ENCODE results near the gene ING5. TPM values are rescaled to one million over a fixed set of nuclear protein-coding genes. Genes with fewer than 3 reads are reported as not detected.
A peak's percentile ranks its signal among the peaks of the same experiment; 100 is the strongest.

ING5 gene
- 12.7 and 29.4 TPM in 2 replicates for total RNA-seq (2012; rRNA removed)

GRCh38 chr2:241701399-241702154, at the start of gene ING5:
ING5 (plus strand) TSS chr2:241702039; CDS start chr2:241702066, 27 bp downstream.
- Histone ChIP-seq H3K4me1 (ENCODE audit: control insufficient read depth, insufficient read depth, low read length) (peaks cover 7% of the 10 kb centered on the region), H3K27me3 (ENCODE audit: control insufficient read depth, insufficient read depth, low read length) (no peaks in the 10 kb centered on the region), H3K4me3 (ENCODE audit: low read length) (peak within 1 kb of the TSS; percentile 98), H3K4me2 (ENCODE audit: low read length) (peak within 1 kb of the TSS; percentile 100), H3K9ac (ENCODE audit: low read depth, low read length) (peak within 1 kb of the TSS; percentile 93), H3K36me3 (ENCODE audit: insufficient read depth, low read length) (peaks cover 18% of the 10 kb centered on the region), H3K9me3 (replicated peaks; ENCODE audit: low read length) (no peaks in the 10 kb centered on the region)

GRCh38 chr2:241652142-241652541, 49.7 kb upstream of the ING5 start:
- Histone ChIP-seq H3K4me2 (ENCODE audit: low read length) (no peak overlapping the region), H3K9me3 (replicated peaks; ENCODE audit: low read length) (no peaks in the 10 kb centered on the region), H3K27me3 (ENCODE audit: control insufficient read depth, insufficient read depth, low read length) (no peaks in the 10 kb centered on the region), H3K36me3 (ENCODE audit: insufficient read depth, low read length) (peaks cover 48% of the 10 kb centered on the region), H3K9ac (ENCODE audit: low read depth, low read length) (no peak overlapping the region), H3K4me1 (ENCODE audit: control insufficient read depth, insufficient read depth, low read length) (peaks cover under 1% of the 10 kb centered on the region), H3K4me3 (ENCODE audit: low read length) (no peak overlapping the region)

- Histone ChIP-seq H3K4me3 (ENCODE audit: low read length) (no peak overlapping the region), H3K9me3 (replicated peaks; ENCODE audit: low read length) (no peaks in the 10 kb centered on the region), H3K9ac (ENCODE audit: low read depth, low read length) (no peak overlapping the region), H3K4me2 (ENCODE audit: low read length) (no peak overlapping the region), H3K36me3 (ENCODE audit: insufficient read depth, low read length) (peaks cover 48% of the 10 kb centered on the region), H3K27me3 (ENCODE audit: control insufficient read depth, insufficient read depth, low read length) (no peaks in the 10 kb centered on the region), H3K4me1 (ENCODE audit: control insufficient read depth, insufficient read depth, low read length) (no peaks in the 10 kb centered on the region)
These were observed 49.1 kb upstream of the ING5 start for GRCh38 chr2:241652722-241653121.

GRCh38 chr2:241653210-241653750, 48.6 kb upstream of the ING5 start:
- no peaks in the 10 kb centered on the region for H3K9me3 ChIP-seq (replicated peaks; ENCODE audit: low read length)
- no peaks in the 10 kb centered on the region for H3K27me3 ChIP-seq (ENCODE audit: control insufficient read depth, insufficient read depth, low read length)
- no peak overlapping the region for H3K4me2 ChIP-seq (ENCODE audit: low read length)
- no peak overlapping the region for H3K9ac ChIP-seq (ENCODE audit: low read depth, low read length)
- H3K4me3 ChIP-seq (ENCODE audit: low read length): no peak overlapping the region
- H3K36me3 ChIP-seq (ENCODE audit: insufficient read depth, low read length): peaks cover 48% of the 10 kb centered on the region
- H3K4me1 ChIP-seq (ENCODE audit: control insufficient read depth, insufficient read depth, low read length): no peaks in the 10 kb centered on the region

- Histone ChIP-seq H3K9ac (ENCODE audit: low read depth, low read length) (no peak overlapping the region), H3K4me2 (ENCODE audit: low read length) (no peak overlapping the region), H3K4me1 (ENCODE audit: control insufficient read depth, insufficient read depth, low read length) (no peaks in the 10 kb centered on the region), H3K36me3 (ENCODE audit: insufficient read depth, low read length) (peaks cover 59% of the 10 kb centered on the region), H3K9me3 (replicated peaks; ENCODE audit: low read length) (no peaks in the 10 kb centered on the region), H3K4me3 (ENCODE audit: low read length) (no peak overlapping the region), H3K27me3 (ENCODE audit: control insufficient read depth, insufficient read depth, low read length) (no peaks in the 10 kb centered on the region)
These were observed 47.3 kb upstream of the ING5 start for GRCh38 chr2:241654551-241654950.

GRCh38 chr2:241655516-241656189, 46.2 kb upstream of the ING5 start:
- Histone ChIP-seq H3K4me3 (ENCODE audit: low read length) (no peak overlapping the region), H3K9me3 (replicated peaks; ENCODE audit: low read length) (no peaks in the 10 kb centered on the region), H3K9ac (ENCODE audit: low read depth, low read length) (no peak overlapping the region), H3K4me2 (ENCODE audit: low read length) (no peak overlapping the region), H3K27me3 (ENCODE audit: control insufficient read depth, insufficient read depth, low read length) (no peaks in the 10 kb centered on the region), H3K4me1 (ENCODE audit: control insufficient read depth, insufficient read depth, low read length) (no peaks in the 10 kb centered on the region), H3K36me3 (ENCODE audit: insufficient read depth, low read length) (peaks cover 69% of the 10 kb centered on the region)

- peaks cover 71% of the 10 kb centered on the region for H3K36me3 ChIP-seq (ENCODE audit: insufficient read depth, low read length)
- H3K4me2 ChIP-seq (ENCODE audit: low read length): no peak overlapping the region
- H3K27me3 ChIP-seq (ENCODE audit: control insufficient read depth, insufficient read depth, low read length): no peaks in the 10 kb centered on the region
- no peaks in the 10 kb centered on the region for H3K9me3 ChIP-seq (replicated peaks; ENCODE audit: low read length)
- H3K4me3 ChIP-seq (ENCODE audit: low read length): no peak overlapping the region
- H3K4me1 ChIP-seq (ENCODE audit: control insufficient read depth, insufficient read depth, low read length): no peaks in the 10 kb centered on the region
- H3K9ac ChIP-seq (ENCODE audit: low read depth, low read length): no peak overlapping the region
These were observed 45.6 kb upstream of the ING5 start for GRCh38 chr2:241656190-241656741.

- H3K4me3 ChIP-seq (ENCODE audit: low read length): no peak overlapping the region
- no peaks in the 10 kb centered on the region for H3K4me1 ChIP-seq (ENCODE audit: control insufficient read depth, insufficient read depth, low read length)
- H3K9ac ChIP-seq (ENCODE audit: low read depth, low read length): no peak overlapping the region
- H3K36me3 ChIP-seq (ENCODE audit: insufficient read depth, low read length): peaks cover 57% of the 10 kb centered on the region
- H3K27me3 ChIP-seq (ENCODE audit: control insufficient read depth, insufficient read depth, low read length): no peaks in the 10 kb centered on the region
- no peaks in the 10 kb centered on the region for H3K9me3 ChIP-seq (replicated peaks; ENCODE audit: low read length)
- H3K4me2 ChIP-seq (ENCODE audit: low read length): no peak overlapping the region
These were observed 44.0 kb upstream of the ING5 start for GRCh38 chr2:241657786-241658254.

GRCh38 chr2:241658296-241658695, 43.5 kb upstream of the ING5 start:
- H3K4me2 ChIP-seq (ENCODE audit: low read length): no peak overlapping the region
- H3K27me3 ChIP-seq (ENCODE audit: control insufficient read depth, insufficient read depth, low read length): no peaks in the 10 kb centered on the region
- H3K36me3 ChIP-seq (ENCODE audit: insufficient read depth, low read length): peaks cover 52% of the 10 kb centered on the region
- no peak overlapping the region for H3K9ac ChIP-seq (ENCODE audit: low read depth, low read length)
- no peaks in the 10 kb centered on the region for H3K4me1 ChIP-seq (ENCODE audit: control insufficient read depth, insufficient read depth, low read length)
- no peaks in the 10 kb centered on the region for H3K9me3 ChIP-seq (replicated peaks; ENCODE audit: low read length)
- no peak overlapping the region for H3K4me3 ChIP-seq (ENCODE audit: low read length)

GRCh38 chr2:241659150-241659739, 42.6 kb upstream of the ING5 start:
- peaks cover 48% of the 10 kb centered on the region for H3K36me3 ChIP-seq (ENCODE audit: insufficient read depth, low read length)

GRCh38 chr2:241660593-241661213, 41.1 kb upstream of the ING5 start:
- H3K4me1 ChIP-seq (ENCODE audit: control insufficient read depth, insufficient read depth, low read length): peaks cover 14% of the 10 kb centered on the region
- H3K9me3 ChIP-seq (replicated peaks; ENCODE audit: low read length): no peaks in the 10 kb centered on the region
- no peak overlapping the region for H3K4me3 ChIP-seq (ENCODE audit: low read length)
- no peak overlapping the region for H3K9ac ChIP-seq (ENCODE audit: low read depth, low read length)
- H3K36me3 ChIP-seq (ENCODE audit: insufficient read depth, low read length): peaks cover 34% of the 10 kb centered on the region
- H3K27me3 ChIP-seq (ENCODE audit: control insufficient read depth, insufficient read depth, low read length): no peaks in the 10 kb centered on the region
- H3K4me2 ChIP-seq (ENCODE audit: low read length): no peak overlapping the region

More at GRCh38 chr2:241659150-241659739, 42.6 kb upstream of the ING5 start:
- Histone ChIP-seq H3K9ac (ENCODE audit: low read depth, low read length) (no peak overlapping the region), H3K4me3 (ENCODE audit: low read length) (no peak overlapping the region), H3K4me1 (ENCODE audit: control insufficient read depth, insufficient read depth, low read length) (no peaks in the 10 kb centered on the region), H3K9me3 (replicated peaks; ENCODE audit: low read length) (no peaks in the 10 kb centered on the region), H3K27me3 (ENCODE audit: control insufficient read depth, insufficient read depth, low read length) (no peaks in the 10 kb centered on the region), H3K4me2 (ENCODE audit: low read length) (no peak overlapping the region)

Data from skeletal muscle satellite cell (primary cell).